Prostate gland (tissue), 2 donors: ENCODE results near the gene HERC3.

Experiments used
- CTCF ChIP-seq, 4 experiments: fragments of 200-600 bp in 2 of 4; fragments of 450-650 bp in 2 of 4; sonication (generic) in 2 of 4; IDR thresholded peaks; 1 replicate in 3 of 4; 2 replicates in 1 of 4; pipeline ENCODE4 v1.5.1; 2016 to 2019; ENCODE audit warnings: antibody characterized with exemption in 4 of 4, mild to moderate bottlenecking in 2 of 4, moderate library complexity in 2 of 4
- POLR2A ChIP-seq: fragments of 450-650 bp; IDR thresholded peaks from one replicate; pipeline ENCODE4 v1.6.1; 2016; ENCODE audit warnings: antibody characterized with exemption, mild to moderate bottlenecking
- POLR2AphosphoS5 ChIP-seq: sonication (generic); formaldehyde crosslinking; IDR thresholded peaks from one replicate; pipeline ENCODE4 v1.6.1; 2017; ENCODE audit warnings: antibody characterized with exemption

- TF ChIP-seq POLR2A (no peak), CTCF (IDR thresholded peaks at IDR 0.05) (no peak), POLR2AphosphoS5 (no peak)
Measured at GRCh38 chr4:88645994-88646393, 53.7 kb downstream of the HERC3 start.
